Heart right ventricle (tissue), 16 donors: ENCODE measurements around the gene PELI2. TPM values are rescaled to one million over a fixed set of nuclear protein-coding genes. Genes with fewer than 3 reads are reported as not detected.

ENCODE experiments used
- ATAC-seq, 8 donors: fragments of 200-7000 bp; cut with Tn5 transposase; one replicate each; pipeline ENCODE4 v1.9.1; 2020; ENCODE audit warnings: mild to moderate bottlenecking in 8 of 8, moderate library complexity in 8 of 8, moderate number of reproducible peaks in 1 of 8
- DNase-seq, 2 donors: peaks; one replicate each; pipeline ENCODE4 v3.0.0-alpha.2; 2020
- H3K27ac ChIP-seq, 10 donors: fragments of 200-600 bp; sonication (generic) in 2 of 10; one replicate each; pipeline versions ENCODE4 v1.5.0 to v1.8.0; 2020 to 2022; ENCODE audit warnings: mild to moderate bottlenecking in 3 of 10
- H3K27me3 ChIP-seq, 7 donors: fragments of 200-600 bp; one replicate each; pipeline ENCODE4 v1.8.0; 2021 to 2022; ENCODE audit warnings: mild to moderate bottlenecking in 2 of 7
- H3K36me3 ChIP-seq, 9 donors: fragments of 200-600 bp; sonication (generic) in 1 of 9; one replicate each; pipeline versions ENCODE4 v1.5.0 to v1.8.0; 2020 to 2022; ENCODE audit warnings: mild to moderate bottlenecking in 2 of 9
- H3K4me1 ChIP-seq, 9 donors: fragments of 200-600 bp; sonication (generic) in 1 of 9; one replicate each; pipeline versions ENCODE4 v1.5.0 to v1.8.0; 2020 to 2022; ENCODE audit warnings: mild to moderate bottlenecking in 4 of 9
- H3K4me3 ChIP-seq, 10 donors: fragments of 200-600 bp; sonication (generic) in 2 of 10; one replicate each; pipeline versions ENCODE4 v1.5.0 to v1.8.0; 2020 to 2022; ENCODE audit warnings: mild to moderate bottlenecking in 7 of 10, moderate library complexity in 2 of 10
- H3K9me3 ChIP-seq, 11 donors: fragments of 200-600 bp in 10 of 11; sonication (generic) in 2 of 11; one replicate each; pipeline versions ENCODE4 v1.5.0 to v1.8.0; 2013 to 2022; ENCODE audit warnings: mild to moderate bottlenecking in 2 of 11, control low read depth in 1 of 11, moderate library complexity in 1 of 11
- CTCF ChIP-seq, 9 donors: fragments of 200-600 bp; sonication (generic) in 2 of 9; IDR thresholded peaks; one replicate each; pipeline versions ENCODE4 v1.5.0 to v1.8.0; 2021 to 2022; ENCODE audit warnings: antibody characterized with exemption in 9 of 9, mild to moderate bottlenecking in 5 of 9, moderate library complexity in 1 of 9
- whole genome bisulfite sequencing, 2 donors: extraction: QIAGEN DNeasy Blood & Tissue Kit; methylation state at CpG; one replicate each; pipeline ENCODE4 v1.1.7; 2013; ENCODE audit warnings: inconsistent platforms in 1 of 2; 5-methylcytosine and 5-hydroxymethylcytosine counted together
- intact Hi-C, 10 donors: fragments of 100-400 bp; cut with DNase I; formaldehyde crosslinking; loops; one replicate each; pipeline versions ENCODE4 v1.11.1 to v1.14.2; 2022
- polyA plus RNA-seq, 2 donors: library from polyadenylated mRNA; stranded (reverse); fragments of 200-250 nt; gene quantifications; one replicate each; pipeline ENCODE4 v1.2.3, GENCODE V29; 2013
- total RNA-seq, 10 donors: library from RNA; stranded (reverse); fragmentation: NEBNext Ultra II Directional in 3 of 10; extraction: Animal tissue kit (Norgen Biotek cat#: 25700) in 3 of 10; gene quantifications; one replicate each; pipeline versions ENCODE4 v1.2.1 to v1.2.4, GENCODE V29; 2021 to 2023
- donor health status: Arrhythmogenic right ventricular cardiomyopathy.
- donor health status: ischemic (EF 13 %, LVEDD 7.1; RV severe dilation, severe dysfunction).
- donor health status: healthy with polysubstance abuse.
- donor health status: DM: no; HTN: yes; CAD: no.
- donor health status: DM: no; HTN: no; CAD: no.
- donor health status: ischemic (EF 25% LVEDD 6.9; RV normal size, moderate dysfunction).
- donor health status: ischemic (EF 25% LVEDD 5.7; RV mildly dilated, moderate dysfunction).
- donor health status: healthy.
- donor health status: DM: yes; HTN: yes; CAD: no.
- donor health status: Ischemic cardiomyopathy.
- donor health status: ischemic (EF 35%, LVEDD 5.7; RV mildly dilated, moderate dysfunction).
- donor health status: nonischemic (EF 11% LVEDD 7.7; RV severe dilation, severe dysfunction).
- donor health status: DM: yes; HTN: yes; CAD: no.
- donor health status: PGD.
- donor health status: ischemic (EF 29% LVEDD 5.4; RV normal size, mild dysfunction).
- donor health status: nonischemic (EF 23%, LVEDD 6.1; RV moderate dilation, normal function).

Gene PELI2
- total and polyA plus RNA-seq, 12 donors = 0.87 to 4.9 (median 2.0) TPM

- Histone ChIP-seq H3K36me3 (no peaks in the 10 kb centered on the region), H3K4me1 (peaks cover 0 to 9% (median 0%) of the 10 kb centered on the region in 9 donors), H3K4me3 (no peak overlapping the region), H3K27ac (no peak overlapping the region), H3K27me3 (no peaks in the 10 kb centered on the region), H3K9me3 (peaks cover 0 to 5% (median 0%) of the 10 kb centered on the region in 11 donors)
- WGBS, 2 donors = 79 to 88% methylated on average over 11 of the region's 11 CpGs
- TF ChIP-seq CTCF (IDR thresholded peaks at IDR 0.05) = no peak
- intact Hi-C loops = no loop called here
- DNase-seq (no peak), ATAC-seq (no peak)
These were observed 69.5 kb downstream of the PELI2 start for GRCh38 chr14:56187736-56188135.

DNA sequence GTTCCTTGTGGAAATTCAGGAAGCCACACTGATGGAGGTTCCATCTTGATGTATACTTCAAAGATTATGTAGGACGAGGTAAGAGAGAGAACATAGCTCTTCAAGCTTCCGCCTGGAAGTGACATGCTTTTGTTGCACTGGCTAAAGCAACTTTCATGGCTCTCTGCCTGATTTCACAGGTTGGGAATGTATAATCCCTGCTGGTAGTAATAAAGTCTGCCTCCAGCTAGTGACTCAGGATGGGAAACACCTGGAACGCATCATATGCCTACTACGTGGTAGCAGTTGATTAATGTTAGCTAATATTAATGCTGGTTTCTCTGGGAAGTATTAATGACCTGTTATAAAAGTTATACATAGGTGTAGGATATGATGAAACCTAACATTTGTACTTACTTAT is 71.1 kb downstream of the PELI2 start:
- DNase-seq (no peak), ATAC-seq (no peak)
- no peak for TF ChIP-seq CTCF (IDR thresholded peaks at IDR 0.05)
- intact Hi-C loops = no loop called here
- H3K4me3 ChIP-seq = no peak overlapping the region
- H3K9me3 ChIP-seq = peaks cover 0 to 5% (median 0%) of the 10 kb centered on the region in 11 donors
- H3K27ac ChIP-seq = no peak overlapping the region
- H3K4me1 ChIP-seq = peaks cover 0 to 9% (median 0%) of the 10 kb centered on the region in 9 donors
- H3K27me3 ChIP-seq = no peaks in the 10 kb centered on the region
- 57 to 59% methylated on average over 4 of the region's 4 CpGs for whole genome bisulfite sequencing, 2 donors
- no peaks in the 10 kb centered on the region for H3K36me3 ChIP-seq

DNA sequence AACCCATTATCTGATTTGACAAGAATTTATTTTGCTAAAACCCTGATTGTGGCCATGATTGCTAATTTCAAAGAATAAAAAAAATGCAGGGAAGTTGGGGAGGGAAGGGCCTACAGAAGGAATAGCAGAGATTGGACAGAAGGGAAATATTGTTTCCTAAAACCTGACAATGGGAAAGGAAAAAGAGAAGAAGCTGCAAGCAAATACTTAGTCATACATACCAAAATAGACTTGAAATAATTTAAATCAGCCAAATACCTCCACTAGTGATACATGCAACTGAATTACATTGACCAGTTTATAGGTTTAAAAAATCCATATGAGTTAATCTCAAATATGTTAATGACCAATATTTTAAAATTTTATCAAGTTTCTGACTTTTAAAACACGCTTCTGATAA is 75.1 kb downstream of the PELI2 start:
- TF ChIP-seq CTCF (IDR thresholded peaks at IDR 0.05) = no peak
- Histone ChIP-seq H3K9me3 (no peaks in the 10 kb centered on the region), H3K27me3 (no peaks in the 10 kb centered on the region), H3K36me3 (no peaks in the 10 kb centered on the region), H3K4me3 (no peak overlapping the region), H3K4me1 (peaks cover 0 to 27% (median 12%) of the 10 kb centered on the region in 9 donors), H3K27ac (no peak overlapping the region)
- DNase-seq (no peak), ATAC-seq (no peak)
- intact Hi-C loops = no loop called here
- WGBS, 2 donors = 88 to 96% methylated on average over 1 of the region's 1 CpG

GRCh38 chr14:56194042-56194441 is 75.8 kb downstream of the PELI2 start:
- intact Hi-C loops = no loop called here
- Histone ChIP-seq H3K9me3 (no peaks in the 10 kb centered on the region), H3K27ac (no peak overlapping the region), H3K36me3 (no peaks in the 10 kb centered on the region), H3K27me3 (no peaks in the 10 kb centered on the region), H3K4me3 (no peak overlapping the region), H3K4me1 (peaks cover 0 to 34% (median 12%) of the 10 kb centered on the region in 9 donors)
- no peak for ATAC-seq
- 72 to 82% methylated on average over 7 of the region's 7 CpGs for WGBS, 2 donors
- DNase-seq = no peak
- TF ChIP-seq CTCF (IDR thresholded peaks at IDR 0.05) = no peak
